Right atrium auricular region (tissue), 2 donors: ENCODE results near the gene SCAPER. TPM values are rescaled to one million over a fixed set of nuclear protein-coding genes. Genes with fewer than 3 reads are reported as not detected.

Experiments
- DNase-seq: peaks from one replicate; pipeline ENCODE4 v3.0.0-alpha.2; 2019; ENCODE audit warnings: low spot score
- H3K27ac ChIP-seq, 2 donors: fragments of 200-600 bp; sonication (generic); 1 replicate in 1 of 2; 2 replicates in 1 of 2; pipeline ENCODE4 v1.5.1; 2016 to 2019
- H3K27me3 ChIP-seq, 2 donors: fragments of 200-600 bp; sonication (generic); one replicate each; pipeline versions ENCODE4 v1.5.1 to v1.6.0; 2017 to 2019
- H3K36me3 ChIP-seq: fragments of 200-600 bp; sonication (generic); one replicate; pipeline ENCODE4 v1.5.1; 2016
- H3K4me1 ChIP-seq, 2 donors: fragments of 200-600 bp; sonication (generic); one replicate each; pipeline versions ENCODE4 v1.5.1 to v1.6.0; 2017 to 2019
- H3K4me3 ChIP-seq, 2 donors: fragments of 200-600 bp; sonication (generic); 1 replicate in 1 of 2; 2 replicates in 1 of 2; pipeline ENCODE4 v1.5.1; 2017 to 2019; ENCODE audit warnings: mild to moderate bottlenecking in 1 of 2, moderate library complexity in 1 of 2
- H3K9me3 ChIP-seq, 2 donors: fragments of 200-600 bp; sonication (generic); one replicate each; pipeline ENCODE4 v1.5.1; 2019
- CTCF ChIP-seq, 2 donors: fragments of 200-600 bp; sonication (generic); IDR thresholded peaks; one replicate each; pipeline ENCODE4 v1.5.1; 2019; ENCODE audit warnings: antibody characterized with exemption in 2 of 2
- total RNA-seq, 2 donors: library from RNA; depleted of rRNA; stranded (reverse); fragments of >200 nt; gene quantifications; one replicate each; pipeline ENCODE4 v1.1.0, GENCODE V29; 2016

Gene SCAPER
- total RNA-seq, 2 donors from 2014 or later: 20.5 to 52.3 TPM

- DNase-seq: no peak
- Histone ChIP-seq H3K27ac (no peak overlapping the region), H3K4me1 (no peaks in the 10 kb centered on the region), H3K9me3 (peaks cover 0 to 5% of the 10 kb centered on the region in 2 donors), H3K27me3 (no peaks in the 10 kb centered on the region), H3K4me3 (no peak overlapping the region), H3K36me3 (no peaks in the 10 kb centered on the region)
- no peak for TF ChIP-seq CTCF (IDR thresholded peaks at IDR 0.05)
Measured at GRCh38 chr15:76815421-76815820, 89.7 kb downstream of the SCAPER start.

GRCh38 chr15:76812381-76812780 is 92.8 kb downstream of the SCAPER start:
- Histone ChIP-seq H3K4me3 (no peak overlapping the region), H3K27ac (no peak overlapping the region), H3K4me1 (no peaks in the 10 kb centered on the region), H3K9me3 (peaks cover 0 to 5% of the 10 kb centered on the region in 2 donors), H3K36me3 (no peaks in the 10 kb centered on the region), H3K27me3 (no peaks in the 10 kb centered on the region)
- TF ChIP-seq CTCF (IDR thresholded peaks at IDR 0.05): no peak
- no peak for DNase-seq

GRCh38 chr15:76809412-76810103 is 95.6 kb downstream of the SCAPER start:
- no peaks in the 10 kb centered on the region for H3K4me1 ChIP-seq
- TF ChIP-seq CTCF (IDR thresholded peaks at IDR 0.05): no peak
- H3K36me3 ChIP-seq: no peaks in the 10 kb centered on the region
- no peak overlapping the region for H3K27ac ChIP-seq
- no peak for DNase-seq
- H3K9me3 ChIP-seq: peaks cover 0 to 5% of the 10 kb centered on the region in 2 donors
- no peak overlapping the region for H3K4me3 ChIP-seq
- no peaks in the 10 kb centered on the region for H3K27me3 ChIP-seq

GRCh38 chr15:76803049-76803571 is 102.0 kb downstream of the SCAPER start:
- Histone ChIP-seq H3K27ac (no peak overlapping the region), H3K36me3 (peaks cover 13% of the 10 kb centered on the region), H3K9me3 (no peaks in the 10 kb centered on the region), H3K4me1 (no peaks in the 10 kb centered on the region), H3K27me3 (no peaks in the 10 kb centered on the region), H3K4me3 (no peak overlapping the region)
- DNase-seq: no peak
- TF ChIP-seq CTCF (IDR thresholded peaks at IDR 0.05): no peak

GRCh38 chr15:76802411-76802810 is 102.7 kb downstream of the SCAPER start:
- Histone ChIP-seq H3K27me3 (no peaks in the 10 kb centered on the region), H3K4me1 (no peaks in the 10 kb centered on the region), H3K27ac (no peak overlapping the region), H3K36me3 (peaks cover 13% of the 10 kb centered on the region), H3K4me3 (no peak overlapping the region), H3K9me3 (no peaks in the 10 kb centered on the region)
- DNase-seq: no peak
- TF ChIP-seq CTCF (IDR thresholded peaks at IDR 0.05): no peak

GRCh38 chr15:76799760-76800159 is 105.4 kb downstream of the SCAPER start:
- H3K27ac ChIP-seq: no peak overlapping the region
- no peak overlapping the region for H3K4me3 ChIP-seq
- DNase-seq: no peak
- H3K36me3 ChIP-seq: peaks cover 13% of the 10 kb centered on the region
- no peaks in the 10 kb centered on the region for H3K9me3 ChIP-seq
- H3K4me1 ChIP-seq: no peaks in the 10 kb centered on the region
- H3K27me3 ChIP-seq: no peaks in the 10 kb centered on the region
- no peak for TF ChIP-seq CTCF (IDR thresholded peaks at IDR 0.05)
